Measurements from ENCODE around the gene CHDH. TPM values are rescaled to one million over a fixed set of nuclear protein-coding genes. Genes with fewer than 3 reads are reported as not detected.

Gene CHDH
- total and polyA plus RNA-seq, 8 donors = 9.3 to 28.2 (median 18.5) TPM

DNA sequence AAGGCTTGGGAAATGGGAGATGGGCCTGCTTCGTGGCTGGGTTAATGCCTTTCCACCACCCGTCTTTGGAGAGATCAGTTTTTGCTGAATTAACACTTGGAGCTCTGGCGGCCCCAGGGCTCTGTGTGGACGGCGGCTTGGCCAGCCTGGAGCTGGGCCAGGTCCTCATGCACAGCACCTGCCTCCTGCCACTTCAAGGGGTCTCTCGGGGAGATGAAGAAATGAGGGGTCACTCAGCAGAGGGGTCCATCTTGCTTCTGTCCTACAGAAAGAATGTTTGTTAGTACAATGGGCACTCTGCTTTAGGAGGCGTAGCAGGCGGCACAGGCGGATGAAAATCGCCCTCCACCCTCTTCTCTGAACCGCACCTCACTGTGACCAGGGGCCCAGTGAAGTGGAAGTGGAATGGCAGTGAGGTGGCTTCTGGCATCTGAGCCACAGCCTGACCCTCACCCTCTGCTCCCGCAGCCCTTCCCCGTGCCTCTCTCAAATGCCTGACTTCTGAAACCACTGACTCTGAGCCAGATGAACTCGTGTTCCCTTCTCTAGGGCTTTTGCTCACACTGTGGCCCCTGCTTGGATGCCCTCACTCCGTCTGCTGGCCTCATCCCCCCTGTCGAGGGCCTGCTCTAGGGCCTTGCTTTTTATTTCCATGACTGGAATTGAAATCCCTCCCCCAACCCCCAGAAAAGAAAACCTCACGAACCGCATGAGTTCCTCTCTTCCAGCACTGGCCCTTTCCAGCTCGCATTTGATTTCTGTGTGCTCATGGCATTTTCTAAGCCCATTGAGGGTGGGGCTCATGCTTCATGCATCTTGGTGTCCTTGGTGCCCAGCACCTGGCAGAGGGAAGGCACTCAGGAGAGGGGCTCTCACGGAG, 42.2 kb downstream of the CHDH start:
- no peak overlapping the region for H3K4me3 ChIP-seq
- H3K27me3 ChIP-seq = no peaks in the 10 kb centered on the region
- H3K9me3 ChIP-seq = no peaks in the 10 kb centered on the region
- TF ChIP-seq, protein P1, sequence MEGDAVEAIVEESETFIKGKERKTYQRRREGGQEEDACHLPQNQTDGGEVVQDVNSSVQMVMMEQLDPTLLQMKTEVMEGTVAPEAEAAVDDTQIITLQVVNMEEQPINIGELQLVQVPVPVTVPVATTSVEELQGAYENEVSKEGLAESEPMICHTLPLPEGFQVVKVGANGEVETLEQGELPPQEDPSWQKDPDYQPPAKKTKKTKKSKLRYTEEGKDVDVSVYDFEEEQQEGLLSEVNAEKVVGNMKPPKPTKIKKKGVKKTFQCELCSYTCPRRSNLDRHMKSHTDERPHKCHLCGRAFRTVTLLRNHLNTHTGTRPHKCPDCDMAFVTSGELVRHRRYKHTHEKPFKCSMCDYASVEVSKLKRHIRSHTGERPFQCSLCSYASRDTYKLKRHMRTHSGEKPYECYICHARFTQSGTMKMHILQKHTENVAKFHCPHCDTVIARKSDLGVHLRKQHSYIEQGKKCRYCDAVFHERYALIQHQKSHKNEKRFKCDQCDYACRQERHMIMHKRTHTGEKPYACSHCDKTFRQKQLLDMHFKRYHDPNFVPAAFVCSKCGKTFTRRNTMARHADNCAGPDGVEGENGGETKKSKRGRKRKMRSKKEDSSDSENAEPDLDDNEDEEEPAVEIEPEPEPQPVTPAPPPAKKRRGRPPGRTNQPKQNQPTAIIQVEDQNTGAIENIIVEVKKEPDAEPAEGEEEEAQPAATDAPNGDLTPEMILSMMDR (IDR thresholded peaks at IDR 0.05) = no peak
- no peaks in the 10 kb centered on the region for H3K36me3 ChIP-seq
- ATAC-seq = no peak
- peaks cover 5 to 11% (median 9%) of the 10 kb centered on the region in 3 donors for H3K4me1 ChIP-seq
- 68 to 73% methylated on average over 20 of the region's 20 CpGs for WGBS, 2 donors
- intact Hi-C loops (cut with DNase I) = no loop called here
- peak in 1 of 6 donors; percentile 46 for DNase-seq
- no peak overlapping the region for H3K27ac ChIP-seq
- no peak for FAIRE-seq

DNA sequence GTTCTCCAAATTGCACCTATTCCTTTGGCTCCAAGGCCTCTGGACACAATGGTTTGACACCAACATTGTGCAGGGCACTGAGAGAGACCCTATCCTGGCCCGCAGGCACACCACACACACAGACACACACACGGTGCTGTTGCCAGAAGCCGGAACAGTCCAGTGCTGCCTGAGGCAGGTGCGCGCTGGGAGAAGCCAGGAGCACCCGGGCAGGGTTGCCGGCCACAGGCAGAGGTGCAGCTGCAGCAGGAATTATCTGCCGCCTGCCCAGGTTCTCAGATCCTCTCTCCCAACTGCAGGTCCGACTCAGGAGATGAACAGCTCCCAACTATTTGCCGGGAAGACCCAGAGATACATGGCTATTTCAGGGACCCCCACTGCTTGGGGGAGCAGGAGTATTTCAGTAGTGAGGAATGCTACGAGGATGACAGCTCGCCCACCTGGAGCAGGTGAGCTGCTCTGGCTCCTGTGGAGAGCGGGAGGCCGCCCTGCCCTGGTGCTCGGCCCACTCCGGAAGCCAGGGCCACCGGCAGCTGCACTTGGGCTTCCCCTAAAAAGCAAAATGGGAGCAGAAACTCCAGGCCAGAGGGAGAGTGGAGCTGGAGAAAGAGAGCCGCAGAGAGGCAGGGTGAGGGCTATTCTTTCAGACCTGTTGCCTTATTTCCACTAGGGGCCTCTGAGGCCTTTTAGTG, 42.9 kb downstream of the CHDH start:
- H3K36me3 ChIP-seq = no peaks in the 10 kb centered on the region
- H3K4me3 ChIP-seq = no peak overlapping the region
- H3K27ac ChIP-seq = no peak overlapping the region
- intact Hi-C loops (cut with DNase I) = no loop called here
- FAIRE-seq = no peak
- TF ChIP-seq, protein P1 (IDR thresholded peaks at IDR 0.05) = no peak
- H3K9me3 ChIP-seq = no peaks in the 10 kb centered on the region
- peaks cover 5 to 11% (median 9%) of the 10 kb centered on the region in 3 donors for H3K4me1 ChIP-seq
- H3K27me3 ChIP-seq = no peaks in the 10 kb centered on the region
- WGBS, 2 donors = 85 to 88% methylated on average over 18 of the region's 18 CpGs
- ATAC-seq = no peak
- peak in 1 of 6 donors; percentile 49 for DNase-seq

DNA sequence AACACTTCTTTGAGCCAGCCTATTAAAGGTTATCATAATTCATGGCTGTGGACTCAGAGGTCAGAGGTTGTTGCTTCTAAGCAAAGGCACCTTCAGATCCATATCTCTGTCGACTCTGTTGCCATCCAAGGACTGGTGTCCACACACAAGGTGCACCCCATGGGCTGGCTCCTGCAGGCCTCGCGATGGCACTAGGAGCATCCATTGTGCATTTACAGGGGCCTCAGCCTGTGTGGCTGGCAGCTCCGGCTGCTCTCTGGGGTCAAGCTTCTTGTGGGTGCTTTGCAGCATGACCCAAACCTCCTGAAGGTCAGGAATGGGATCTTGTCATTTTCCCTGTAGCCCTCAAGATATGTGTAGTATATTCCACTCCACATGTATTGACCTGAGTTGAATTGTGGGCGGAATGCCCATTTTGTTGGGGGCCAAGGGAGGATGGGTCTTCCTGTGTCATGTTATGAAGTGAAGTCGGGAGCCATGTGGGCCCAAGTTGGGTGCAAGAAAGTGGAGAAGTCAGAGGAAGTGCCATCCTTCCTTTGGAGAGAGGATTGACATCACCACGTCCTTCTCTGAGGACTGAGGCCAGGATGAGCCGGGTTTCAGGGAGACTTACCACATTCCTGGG, 43.9 kb downstream of the CHDH start:
- DNase-seq = no peak
- Histone ChIP-seq H3K36me3 (no peaks in the 10 kb centered on the region), H3K4me1 (peaks cover 5 to 11% (median 7%) of the 10 kb centered on the region in 3 donors), H3K9me3 (no peaks in the 10 kb centered on the region), H3K4me3 (no peak overlapping the region), H3K27me3 (no peaks in the 10 kb centered on the region), H3K27ac (no peak overlapping the region)
- 83 to 85% methylated on average over 8 of the region's 8 CpGs for WGBS, 2 donors
- TF ChIP-seq, protein P1 (IDR thresholded peaks at IDR 0.05) = no peak
- no peak for FAIRE-seq
- intact Hi-C loops (cut with DNase I) = no loop called here
- no peak for ATAC-seq

DNA sequence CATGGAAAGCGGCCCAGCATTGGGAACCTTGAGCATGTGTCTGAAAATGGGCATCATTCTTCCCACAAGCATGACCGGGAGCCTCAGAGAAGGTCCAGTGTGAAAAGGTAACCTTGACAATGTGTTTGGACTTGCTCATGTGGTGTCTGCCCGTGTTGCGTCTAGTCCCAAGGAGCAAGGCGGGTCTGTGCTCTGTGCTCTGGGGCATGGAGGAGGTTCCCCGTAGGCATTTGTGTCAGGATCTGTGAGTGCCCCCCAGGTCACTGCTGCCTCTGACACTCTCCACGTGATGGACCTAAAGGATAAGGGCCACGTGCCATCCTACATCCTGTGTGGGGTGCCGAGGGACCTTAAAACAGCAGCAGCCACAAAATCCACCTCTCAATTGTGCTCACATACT, 44.9 kb downstream of the CHDH start:
- intact Hi-C loops (cut with DNase I) = no loop called here
- no peak overlapping the region for H3K27ac ChIP-seq
- H3K4me1 ChIP-seq = peaks cover 0 to under 1% (median 0%) of the 10 kb centered on the region in 3 donors
- ATAC-seq (no peak), FAIRE-seq (no peak), DNase-seq (no peak)
- H3K27me3 ChIP-seq = no peaks in the 10 kb centered on the region
- no peaks in the 10 kb centered on the region for H3K9me3 ChIP-seq
- 90 to 91% methylated on average over 9 of the region's 9 CpGs for WGBS, 2 donors
- no peak overlapping the region for H3K4me3 ChIP-seq
- H3K36me3 ChIP-seq = no peaks in the 10 kb centered on the region
- TF ChIP-seq, protein P1 (IDR thresholded peaks at IDR 0.05) = no peak
